Measurements from ENCODE around the gene SHTN1.

SHTN1 gene

GRCh38 chr10:117002206-117002605, 2.8 kb downstream of the SHTN1 start:
- Histone ChIP-seq H3K9me3 (ENCODE audit: control insufficient read depth, low read length) (no peaks in the 10 kb centered on the region), H2AFZ (no peak overlapping the region), H3K36me3 (ENCODE audit: control insufficient read depth, insufficient read depth, low read length) (no peaks in the 10 kb centered on the region), H3K79me2 (peaks cover 37% of the 10 kb centered on the region), H3K4me2 (ENCODE audit: low read length) (no peak overlapping the region), H3K4me3 (ENCODE audit: low read depth, low read length) (no peak overlapping the region), H3K9ac (no peak overlapping the region), H3K27me3 (ENCODE audit: control insufficient read depth, insufficient read depth, low read length) (no peaks in the 10 kb centered on the region), H3K27ac (no peak overlapping the region), H3K4me1 (peaks cover 12% of the 10 kb centered on the region)
- TF ChIP-seq CTCF (IDR thresholded peaks at IDR 0.05): no peak

GRCh38 chr10:117001144-117001543, 3.8 kb downstream of the SHTN1 start:
- H3K9ac ChIP-seq: no peak overlapping the region
- no peak overlapping the region for H3K27ac ChIP-seq
- H3K4me3 ChIP-seq (ENCODE audit: low read depth, low read length): no peak overlapping the region
- no peaks in the 10 kb centered on the region for H3K27me3 ChIP-seq (ENCODE audit: control insufficient read depth, insufficient read depth, low read length)
- no peak for TF ChIP-seq CTCF (IDR thresholded peaks at IDR 0.05)
- no peak overlapping the region for H2AFZ ChIP-seq
- peaks cover 12% of the 10 kb centered on the region for H3K4me1 ChIP-seq
- H3K9me3 ChIP-seq (ENCODE audit: control insufficient read depth, low read length): no peaks in the 10 kb centered on the region
- H3K36me3 ChIP-seq (ENCODE audit: control insufficient read depth, insufficient read depth, low read length): no peaks in the 10 kb centered on the region
- peaks cover 37% of the 10 kb centered on the region for H3K79me2 ChIP-seq
- no peak overlapping the region for H3K4me2 ChIP-seq (ENCODE audit: low read length)

- H3K9ac ChIP-seq: no peak overlapping the region
- H3K9me3 ChIP-seq (ENCODE audit: control insufficient read depth, low read length): no peaks in the 10 kb centered on the region
- peaks cover 9% of the 10 kb centered on the region for H3K4me1 ChIP-seq
- no peaks in the 10 kb centered on the region for H3K27me3 ChIP-seq (ENCODE audit: control insufficient read depth, insufficient read depth, low read length)
- H3K79me2 ChIP-seq: peaks cover 39% of the 10 kb centered on the region
- no peak overlapping the region for H2AFZ ChIP-seq
- H3K4me3 ChIP-seq (ENCODE audit: low read depth, low read length): no peak overlapping the region
- H3K36me3 ChIP-seq (ENCODE audit: control insufficient read depth, insufficient read depth, low read length): no peaks in the 10 kb centered on the region
- H3K4me2 ChIP-seq (ENCODE audit: low read length): no peak overlapping the region
- TF ChIP-seq CTCF (IDR thresholded peaks at IDR 0.05): no peak
- no peak overlapping the region for H3K27ac ChIP-seq
Observed at GRCh38 chr10:117000580-117000979, 4.4 kb downstream of the SHTN1 start.

- no peak overlapping the region for H3K27ac ChIP-seq
- H3K4me2 ChIP-seq (ENCODE audit: low read length): no peak overlapping the region
- H3K4me3 ChIP-seq (ENCODE audit: low read depth, low read length): no peak overlapping the region
- TF ChIP-seq CTCF (IDR thresholded peaks at IDR 0.05): no peak
- H3K4me1 ChIP-seq: no peaks in the 10 kb centered on the region
- peaks cover 41% of the 10 kb centered on the region for H3K79me2 ChIP-seq
- no peaks in the 10 kb centered on the region for H3K9me3 ChIP-seq (ENCODE audit: control insufficient read depth, low read length)
- H2AFZ ChIP-seq: no peak overlapping the region
- H3K36me3 ChIP-seq (ENCODE audit: control insufficient read depth, insufficient read depth, low read length): no peaks in the 10 kb centered on the region
- H3K9ac ChIP-seq: no peak overlapping the region
- no peaks in the 10 kb centered on the region for H3K27me3 ChIP-seq (ENCODE audit: control insufficient read depth, insufficient read depth, low read length)
Observed at GRCh38 chr10:116998172-116998571, 6.8 kb downstream of the SHTN1 start.

- no peak for TF ChIP-seq CTCF (IDR thresholded peaks at IDR 0.05)
- Histone ChIP-seq H3K9me3 (ENCODE audit: control insufficient read depth, low read length) (no peaks in the 10 kb centered on the region), H3K4me3 (ENCODE audit: low read depth, low read length) (no peak overlapping the region), H3K36me3 (ENCODE audit: control insufficient read depth, insufficient read depth, low read length) (no peaks in the 10 kb centered on the region), H3K27ac (no peak overlapping the region), H3K79me2 (peaks cover 38% of the 10 kb centered on the region), H3K4me1 (peaks cover 5% of the 10 kb centered on the region), H3K9ac (no peak overlapping the region), H3K4me2 (ENCODE audit: low read length) (no peak overlapping the region), H3K27me3 (ENCODE audit: control insufficient read depth, insufficient read depth, low read length) (no peaks in the 10 kb centered on the region), H2AFZ (no peak overlapping the region)
Observed at GRCh38 chr10:116997015-116997414, 8.0 kb downstream of the SHTN1 start.

Data from parathyroid adenoma (tissue), 2 donors.